K562 (cell line): ENCODE measurements around the gene DBET. TPM values are rescaled to one million over a fixed set of nuclear protein-coding genes. Genes with fewer than 3 reads are reported as not detected.
"Not testable (repeated sequence)": the region's sequence is repeated elsewhere in the genome, so short reads cannot be mapped to it uniquely, and the experiment has no call there.

Experiments
- ATAC-seq: fragments of 200-7000 bp; cut with Tn5 transposase; 3 replicates; pipeline ENCODE4 v1.9.1; 2020; ENCODE audit warnings: moderate library complexity
- BruUV-seq: library from RNA; stranded (reverse); fragments of 400-500 nt; replicated peaks from 2 replicates; lab custom pipeline; 2021; lab: Mats Ljungman, UMichigan
- CTCF ChIA-PET: fragments of 300-600 bp; formaldehyde crosslinking; extraction: SDS; loops from one replicate; lab custom pipeline; 2021; ENCODE audit warnings: low intra/inter-chr PET ratio; lab: Yijun Ruan, JAX
- POLR2A ChIA-PET: fragments of 300-600, 350-650 bp; sonication (Branson Sonifier 250); formaldehyde crosslinking; extraction: SDS; loops from one replicate; lab custom pipeline; 2021; ENCODE audit warnings: antibody characterized with exemption, inconsistent platforms; lab: Yijun Ruan, JAX
- DNase-seq, 4 experiments: peaks; one replicate each; pipeline versions ENCODE4 v3.0.0 to v3.0.0-alpha.2; 2011 to 2018; ENCODE audit warnings: low spot score in 3 of 4, mixed read lengths in 3 of 4; ENCODE audit errors: extremely low read depth in 1 of 4
- FAIRE-seq: peaks from 2 replicates; lab custom pipeline; 2011; peaks lifted over from hg19 to GRCh38; lab: Jason Lieb, UNC
- H2AFZ ChIP-seq: 2 replicates; pipeline ENCODE4 v1.6.0; 2011; ENCODE audit warnings: low read depth, low read length, control low read depth, inconsistent platforms
- H3K27ac ChIP-seq: fragments of 200-600 bp; 3 replicates; pipeline ENCODE4 v1.8.0; 2011; ENCODE audit warnings: low read depth, mild to moderate bottlenecking, control low read depth, inconsistent platforms, low read length, moderate library complexity, mixed read lengths; ENCODE audit errors: extremely low read depth
- H3K27me3 ChIP-seq, 2 experiments: fragments of 300-600 bp in 1 of 2; 2 replicates in 1 of 2; 3 replicates in 1 of 2; pipeline versions ENCODE4 v1.6.0 to v1.8.0; 2011; ENCODE audit warnings: inconsistent platforms in 2 of 2, low read length in 2 of 2, mild to moderate bottlenecking in 1 of 2, mixed read lengths in 1 of 2, moderate library complexity in 1 of 2; ENCODE audit not compliant: control insufficient read depth in 2 of 2, insufficient read depth in 2 of 2
- H3K36me3 ChIP-seq: fragments of 300-600 bp; 3 replicates; pipeline ENCODE4 v1.8.0; 2011; ENCODE audit warnings: mild to moderate bottlenecking, low read length, inconsistent platforms; ENCODE audit not compliant: control insufficient read depth, insufficient read depth
- H3K4me1 ChIP-seq, 2 experiments: fragments of 200-600 bp in 1 of 2; replicated peaks in 1 of 2; 2 replicates in 1 of 2; 3 replicates in 1 of 2; pipeline versions ENCODE4 v1.5.1 to v1.8.0; 2011; ENCODE audit warnings: inconsistent platforms in 2 of 2, low read length in 2 of 2, mild to moderate bottlenecking in 1 of 2, mixed read lengths in 1 of 2, moderate library complexity in 1 of 2; ENCODE audit not compliant: control insufficient read depth in 2 of 2, insufficient read depth in 2 of 2
- H3K4me2 ChIP-seq: 2 replicates; pipeline ENCODE4 v1.6.1; 2011; ENCODE audit warnings: low read length, control low read depth, inconsistent platforms, mixed read lengths; ENCODE audit not compliant: insufficient read depth
- H3K4me3 ChIP-seq: fragments of 200-600 bp; sonication (generic), shearing (Covaris generic); 2 replicates; pipeline ENCODE4 v1.5.1; 2016; ENCODE audit warnings: control low read depth, inconsistent platforms
- H3K79me2 ChIP-seq: fragments of 200-600 bp; 3 replicates; pipeline ENCODE4 v1.8.0; 2011; ENCODE audit warnings: low read length, inconsistent platforms; ENCODE audit not compliant: control insufficient read depth, insufficient read depth
- H3K9ac ChIP-seq, 2 experiments: 2 replicates each; pipeline versions ENCODE4 v1.6.0 to v1.6.1; 2011; ENCODE audit warnings: low read depth in 2 of 2, low read length in 2 of 2, control low read depth in 1 of 2, inconsistent platforms in 1 of 2, mild to moderate bottlenecking in 1 of 2, mixed read lengths in 1 of 2; ENCODE audit not compliant: insufficient read depth in 1 of 2
- H3K9me1 ChIP-seq: one replicate; pipeline ENCODE4 v1.6.0; 2011; ENCODE audit warnings: inconsistent platforms, mild to moderate bottlenecking, low read length, moderate library complexity; ENCODE audit not compliant: control insufficient read depth, insufficient read depth
- H3K9me3 ChIP-seq: replicated peaks from 2 replicates; pipeline ENCODE4 v1.5.1; 2011; ENCODE audit warnings: low read depth, low read length, inconsistent platforms; ENCODE audit not compliant: control insufficient read depth, insufficient read depth
- H4K20me1 ChIP-seq: replicated peaks from 2 replicates; pipeline ENCODE4 v1.6.1; 2011; ENCODE audit warnings: low read length, inconsistent platforms, mixed read lengths; ENCODE audit not compliant: control insufficient read depth, insufficient read depth
- WGBS: fragments of 100-300 bp; shearing (Covaris generic); methylation state at CpG from one replicate; pipeline ENCODE4 v1.1.6; 2016; ENCODE audit warnings: low coverage, mixed read lengths; ENCODE audit not compliant: insufficient coverage; ENCODE audit errors: missing lambda C conversion rate; 5-methylcytosine and 5-hydroxymethylcytosine counted together
- in situ Hi-C: fragments of 300-500 bp; cut with MboI; formaldehyde crosslinking; loops from 4 replicates; pipeline ENCODE4 v1.15.0; 2018; ENCODE audit warnings: inconsistent platforms, mixed read lengths
- intact Hi-C: fragments of 100-400 bp; cut with micrococcal nuclease; formaldehyde crosslinking; loops from 2 replicates; pipeline ENCODE4 v1.14.2; 2022
- polyA plus RNA-seq, 8 experiments: library from polyadenylated mRNA; depleted of rRNA in 4 of 8; stranded (reverse) in 5 of 8; unstranded in 3 of 8; fragments of >200 nt; fragmentation: Nextera tagmentation in 2 of 8; fragmentation: Illumina TruSeq in 1 of 8; extraction: Ambion mirVana in 2 of 8; extraction: Trizol in 1 of 8; gene quantifications; 2 replicates each; pipeline versions ENCODE4 v1.2.1 to v1.2.3, GENCODE V29; 2011 to 2014; ENCODE audit warnings: inconsistent platforms in 1 of 8, missing spikeins in 1 of 8
- total RNA-seq, 7 experiments: library from RNA; depleted of rRNA in 6 of 7; stranded (reverse); fragments of >200 nt in 6 of 7; fragmentation: Illumina TruSeq in 2 of 7; extraction: Trizol in 2 of 7; gene quantifications; 2 replicates each; pipeline versions ENCODE4 v1.2.1 to v1.2.3, GENCODE V29; 2011 to 2021; ENCODE audit warnings: low replicate concordance in 1 of 7

Gene DBET
- total and polyA plus RNA-seq, 9 of the 15 experiments (the other 6 are each of a cell fraction or from before 2014, with no cell fraction given), result not detected

DNA sequence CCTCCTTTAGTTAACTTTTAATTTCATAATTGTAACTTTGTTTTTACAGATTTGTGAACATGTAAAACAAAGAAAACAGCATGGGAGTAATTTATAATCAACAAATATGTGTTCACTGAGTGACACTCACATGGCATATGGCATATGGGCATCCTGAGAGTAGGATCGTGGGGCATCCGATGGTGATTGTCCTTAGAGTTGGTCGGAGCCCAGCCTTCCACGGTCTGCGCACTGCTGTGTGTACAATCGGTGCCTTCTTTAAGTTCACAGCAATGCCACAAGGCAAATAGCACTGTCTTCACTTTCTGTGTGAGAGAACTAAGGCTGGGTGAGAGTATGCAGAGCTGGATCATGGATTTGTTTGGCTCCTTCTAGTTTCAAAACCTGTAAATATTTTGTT, 31.0 kb downstream of the DBET start:
- H3K4me3 ChIP-seq, H2AFZ ChIP-seq, H3K79me2 ChIP-seq, POLR2A ChIA-PET, in situ Hi-C loops, H3K9me1 ChIP-seq, BruUV-seq, H3K9ac ChIP-seq, H3K4me2 ChIP-seq, H3K9me3 ChIP-seq, H3K36me3 ChIP-seq, DNase-seq, H3K4me1 ChIP-seq, H4K20me1 ChIP-seq, FAIRE-seq, intact Hi-C loops, H3K27ac ChIP-seq, CTCF ChIA-PET, H3K27me3 ChIP-seq: not testable (repeated sequence)
- WGBS, result no CpG with 5 or more reads among the region's 6 CpGs
- ATAC-seq, result peak; percentile 62

GRCh38 chr4:190099605-190100004, 35.3 kb downstream of the DBET start:
- BruUV-seq, ATAC-seq, H3K4me3 ChIP-seq, H3K4me1 ChIP-seq, FAIRE-seq, H3K9me1 ChIP-seq, CTCF ChIA-PET, H3K4me2 ChIP-seq, H3K27ac ChIP-seq, DNase-seq, H3K79me2 ChIP-seq, H4K20me1 ChIP-seq, intact Hi-C loops, in situ Hi-C loops, H3K36me3 ChIP-seq, H3K9me3 ChIP-seq, H3K27me3 ChIP-seq, POLR2A ChIA-PET, H3K9ac ChIP-seq, H2AFZ ChIP-seq: not testable (repeated sequence)
- WGBS, result 3% methylated on average over 2 of the region's 2 CpGs

- H3K9me1 ChIP-seq, H3K4me2 ChIP-seq, H4K20me1 ChIP-seq, FAIRE-seq, H3K9me3 ChIP-seq, intact Hi-C loops, H3K27me3 ChIP-seq, in situ Hi-C loops, DNase-seq, POLR2A ChIA-PET, H3K4me1 ChIP-seq, CTCF ChIA-PET, H3K4me3 ChIP-seq, H3K9ac ChIP-seq, H3K27ac ChIP-seq, H3K36me3 ChIP-seq, H3K79me2 ChIP-seq, H2AFZ ChIP-seq, BruUV-seq, ATAC-seq: not testable (repeated sequence)
- WGBS, result no CpG with 5 or more reads among the region's 1 CpG
Measured at GRCh38 chr4:190101525-190101924, 37.2 kb downstream of the DBET start.

GRCh38 chr4:190106191-190106590, 41.9 kb downstream of the DBET start:
- BruUV-seq, POLR2A ChIA-PET, H4K20me1 ChIP-seq, H3K27ac ChIP-seq, H3K79me2 ChIP-seq, H3K4me1 ChIP-seq, H3K9me1 ChIP-seq, H2AFZ ChIP-seq, in situ Hi-C loops, DNase-seq, H3K27me3 ChIP-seq, H3K9me3 ChIP-seq, H3K4me3 ChIP-seq, H3K4me2 ChIP-seq, H3K36me3 ChIP-seq, intact Hi-C loops, H3K9ac ChIP-seq, ATAC-seq, FAIRE-seq, CTCF ChIA-PET: not testable (repeated sequence)
- WGBS, result 2% methylated on average over 3 of the region's 3 CpGs
